Measurements from ENCODE around the gene KDM4C.

DNA sequence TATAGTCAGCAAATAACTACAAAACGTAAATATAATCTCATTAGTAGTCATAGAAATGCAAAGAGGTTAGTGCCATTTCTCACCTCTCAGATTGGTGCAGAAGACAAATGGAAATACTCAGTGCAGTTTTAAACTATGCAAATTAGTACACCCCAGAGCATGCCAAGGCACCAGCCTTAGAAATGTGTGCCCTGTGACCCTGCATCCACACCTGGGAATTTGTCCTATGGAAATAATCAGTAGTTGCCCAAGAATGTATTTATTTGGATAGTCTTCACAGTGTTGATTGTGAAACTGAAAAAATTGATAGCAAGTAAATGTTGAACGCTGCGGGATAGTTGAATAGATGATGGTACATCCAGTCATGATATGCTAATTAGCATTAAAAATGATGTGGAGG is 152.7 kb downstream of the KDM4C start:
- TF ChIP-seq POLR2AphosphoS5 (IDR thresholded peaks at IDR 0.05) (no peak), CTCF (IDR thresholded peaks at IDR 0.05) (no peak)
